ENCODE measurements around the gene CD2AP.
A peak's percentile ranks its signal among the peaks of the same experiment; 100 is the strongest.

- TF ChIP-seq TAF1 (IDR thresholded peaks at IDR 0.05; ENCODE audit: low read depth, low read length) (no peak), SPI1 (IDR thresholded peaks at IDR 0.05; ENCODE audit: low read depth, low read length) (0 out of 2 replicates have a peak, but pooled peaks have one; percentile 6), POLR2A (IDR thresholded peaks at IDR 0.05; ENCODE audit: low read depth, low read length) (no peak), POLR2AphosphoS5 (IDR thresholded peaks at IDR 0.05; ENCODE audit: low read depth, low read length) (no peak), PAX5 (IDR thresholded peaks at IDR 0.05; ENCODE audit: insufficient read depth, low read length, severe bottlenecking) (no peak)
Measured at GRCh38 chr6:47440719-47441118, 36.9 kb upstream of the CD2AP start.

All from GM12891 (cell line).